Testis (tissue), 3 donors: ENCODE data around the gene TNFRSF14. TPM values are rescaled to one million over a fixed set of nuclear protein-coding genes. Genes with fewer than 3 reads are reported as not detected.

ENCODE experiments used
- DNase-seq: peaks from one replicate; pipeline ENCODE4 v3.0.0-alpha.2; 2019
- H3K27ac ChIP-seq, 2 donors: fragments of 200-600 bp; sonication (generic); one replicate each; pipeline ENCODE4 v1.5.1; 2019
- H3K27me3 ChIP-seq: fragments of 200-600 bp; sonication (generic); one replicate; pipeline ENCODE4 v1.5.1; 2019
- H3K36me3 ChIP-seq: fragments of 200-600 bp; sonication (generic); one replicate; pipeline ENCODE4 v1.5.1; 2017; ENCODE audit warnings: low read depth; ENCODE audit errors: missing control alignments
- H3K4me1 ChIP-seq: fragments of 200-600 bp; sonication (generic); one replicate; pipeline ENCODE4 v1.5.1; 2019
- H3K4me3 ChIP-seq, 2 donors: fragments of 200-600 bp; sonication (generic); one replicate each; pipeline ENCODE4 v1.5.1; 2017 to 2019
- H3K9me3 ChIP-seq: fragments of 200-600 bp; sonication (generic); one replicate; pipeline ENCODE4 v1.5.1; 2017
- POLR2A ChIP-seq: fragments of 450-650 bp; IDR thresholded peaks from one replicate; pipeline ENCODE4 v1.6.1; 2017; ENCODE audit warnings: antibody characterized with exemption, mild to moderate bottlenecking, moderate library complexity
- WGBS, 2 donors: methylation state at CpG; one replicate each; pipeline ENCODE4 v1.1.5; 2018; 5-methylcytosine and 5-hydroxymethylcytosine counted together
- intact Hi-C: fragments of 100-400 bp; cut with DNase I; formaldehyde crosslinking; loops from one replicate; pipeline ENCODE4 v1.15.1; 2023; ENCODE audit warnings: low total_unique reads
- polyA plus RNA-seq: library from polyadenylated mRNA; stranded (reverse); fragments of 350-450 nt; fragmentation: Illumina TruSeq; extraction: RNeasy Lipid Tissue Mini Kit (QIAGEN cat#74804); gene quantifications from one replicate; pipeline ENCODE4 v1.2.3, GENCODE V29; 2014; ENCODE audit warnings: low read depth, low replicate concordance; ENCODE audit not compliant: insufficient read depth
- total RNA-seq, 2 donors: library from RNA; depleted of rRNA; stranded (reverse); fragments of >200 nt; gene quantifications; one replicate each; pipeline ENCODE4 v1.2.3, GENCODE V29; 2016
- TF ChIP-seq, protein P1 (sequence below), 3 experiments: fragments of 450-650 bp in 2 of 3; fragments of 200-600 bp in 1 of 3; sonication (generic) in 1 of 3; IDR thresholded peaks; one replicate each; pipeline ENCODE4 v1.5.1; 2016 to 2019; ENCODE audit warnings: antibody characterized with exemption in 3 of 3, mild to moderate bottlenecking in 2 of 3, moderate library complexity in 1 of 3

Gene TNFRSF14
- total and polyA plus RNA-seq, 3 donors from 2014 or later: 26.0 to 45.1 (median 39.0) TPM

DNA sequence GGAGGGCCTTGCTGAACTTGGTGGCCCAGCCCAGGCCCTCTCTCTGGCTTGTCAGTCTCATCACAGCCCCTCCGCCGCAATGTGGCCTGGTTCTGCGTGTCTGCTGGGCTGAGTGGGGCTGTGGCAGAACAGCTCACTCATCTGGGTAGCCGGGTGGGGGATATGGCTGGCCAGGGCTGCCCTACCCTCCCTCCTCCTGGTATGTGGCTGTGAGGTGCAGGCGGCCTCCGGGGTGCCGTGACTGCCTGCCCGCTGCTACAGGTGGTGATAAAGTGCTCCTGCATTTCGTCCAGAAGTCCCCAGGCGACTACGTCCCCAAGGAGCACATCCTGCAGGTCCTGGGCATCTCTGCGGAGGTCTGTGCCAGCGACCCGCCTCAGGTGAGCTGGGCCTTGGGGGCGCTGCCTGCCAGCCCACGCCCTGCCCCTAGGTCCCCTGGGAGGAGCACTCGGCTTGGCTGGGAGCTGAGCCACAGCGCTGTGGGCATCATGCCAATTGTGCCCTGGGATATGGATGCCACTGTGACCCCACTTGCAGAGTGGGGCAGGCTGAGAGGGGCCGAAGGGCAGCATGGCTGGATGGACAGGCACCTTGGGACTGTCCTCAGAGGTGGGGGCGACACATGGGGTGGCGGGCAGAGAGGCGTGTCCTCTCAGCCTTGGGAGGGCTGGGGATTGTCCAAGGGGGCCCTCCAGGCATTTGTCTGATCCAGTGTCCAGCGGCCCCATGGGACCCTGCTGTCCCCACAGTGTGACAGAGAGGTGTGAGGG, 32.7 kb downstream of the TNFRSF14 start:
- Histone ChIP-seq H3K9me3 (no peaks in the 10 kb centered on the region), H3K27me3 (no peaks in the 10 kb centered on the region), H3K36me3 (no peaks in the 10 kb centered on the region), H3K27ac (no peak overlapping the region), H3K4me3 (no peak overlapping the region), H3K4me1 (peaks cover 21% of the 10 kb centered on the region)
- WGBS, 2 donors: 93 to 100% methylated on average over 3 to 22 of the region's 23 CpGs
- TF ChIP-seq, protein P1, sequence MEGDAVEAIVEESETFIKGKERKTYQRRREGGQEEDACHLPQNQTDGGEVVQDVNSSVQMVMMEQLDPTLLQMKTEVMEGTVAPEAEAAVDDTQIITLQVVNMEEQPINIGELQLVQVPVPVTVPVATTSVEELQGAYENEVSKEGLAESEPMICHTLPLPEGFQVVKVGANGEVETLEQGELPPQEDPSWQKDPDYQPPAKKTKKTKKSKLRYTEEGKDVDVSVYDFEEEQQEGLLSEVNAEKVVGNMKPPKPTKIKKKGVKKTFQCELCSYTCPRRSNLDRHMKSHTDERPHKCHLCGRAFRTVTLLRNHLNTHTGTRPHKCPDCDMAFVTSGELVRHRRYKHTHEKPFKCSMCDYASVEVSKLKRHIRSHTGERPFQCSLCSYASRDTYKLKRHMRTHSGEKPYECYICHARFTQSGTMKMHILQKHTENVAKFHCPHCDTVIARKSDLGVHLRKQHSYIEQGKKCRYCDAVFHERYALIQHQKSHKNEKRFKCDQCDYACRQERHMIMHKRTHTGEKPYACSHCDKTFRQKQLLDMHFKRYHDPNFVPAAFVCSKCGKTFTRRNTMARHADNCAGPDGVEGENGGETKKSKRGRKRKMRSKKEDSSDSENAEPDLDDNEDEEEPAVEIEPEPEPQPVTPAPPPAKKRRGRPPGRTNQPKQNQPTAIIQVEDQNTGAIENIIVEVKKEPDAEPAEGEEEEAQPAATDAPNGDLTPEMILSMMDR (IDR thresholded peaks at IDR 0.05): no peak
- no peak for TF ChIP-seq POLR2A
- intact Hi-C loops: no loop called here
- no peak for DNase-seq

DNA sequence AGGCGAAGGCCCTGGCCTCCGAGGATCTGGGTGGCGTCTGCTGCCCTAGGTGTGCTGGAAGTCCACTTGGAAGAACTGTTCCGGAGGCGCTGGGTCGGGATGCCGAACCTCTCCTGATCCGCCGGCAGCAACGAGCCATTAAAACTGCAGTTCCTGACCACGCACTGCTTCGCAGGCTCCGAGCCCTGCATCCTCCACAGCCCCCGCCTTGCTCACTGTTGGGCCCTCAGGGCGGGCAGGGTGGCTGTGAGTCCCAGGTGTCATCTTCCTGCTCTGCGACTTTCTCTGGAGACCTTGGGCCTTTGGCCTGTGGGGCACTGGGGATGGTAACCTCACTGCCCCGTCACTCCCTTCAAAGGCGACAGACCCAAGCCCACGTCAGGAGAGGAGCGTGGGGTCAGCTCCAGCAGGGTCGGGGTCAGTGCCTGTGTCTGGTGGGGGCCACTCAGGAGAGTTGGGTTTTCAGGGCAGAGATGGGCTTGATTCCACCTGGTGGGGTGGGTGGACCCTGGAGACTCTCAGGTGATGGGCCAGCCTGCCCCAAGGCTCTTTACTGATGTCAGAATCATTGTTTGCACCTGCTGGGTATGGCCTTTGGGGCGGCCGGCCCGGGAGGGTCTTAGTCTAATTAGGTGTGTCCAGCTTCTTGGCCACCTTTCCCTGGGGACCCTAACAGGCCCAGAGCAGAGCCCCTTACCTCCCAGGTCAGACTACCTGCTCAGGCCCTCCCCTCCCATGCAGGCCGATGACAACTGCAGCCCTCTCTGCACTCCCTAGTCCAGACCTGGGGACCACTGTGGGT, 33.5 kb downstream of the TNFRSF14 start:
- no peaks in the 10 kb centered on the region for H3K9me3 ChIP-seq
- no peak for DNase-seq
- H3K4me1 ChIP-seq: peaks cover 25% of the 10 kb centered on the region
- intact Hi-C loops: no loop called here
- H3K4me3 ChIP-seq: no peak overlapping the region
- no peak for TF ChIP-seq POLR2A
- TF ChIP-seq, protein P1 (IDR thresholded peaks at IDR 0.05): no peak
- 94 to 95% methylated on average over 19 to 25 of the region's 25 CpGs for WGBS, 2 donors
- no peaks in the 10 kb centered on the region for H3K36me3 ChIP-seq
- H3K27me3 ChIP-seq: no peaks in the 10 kb centered on the region
- no peak overlapping the region for H3K27ac ChIP-seq

DNA sequence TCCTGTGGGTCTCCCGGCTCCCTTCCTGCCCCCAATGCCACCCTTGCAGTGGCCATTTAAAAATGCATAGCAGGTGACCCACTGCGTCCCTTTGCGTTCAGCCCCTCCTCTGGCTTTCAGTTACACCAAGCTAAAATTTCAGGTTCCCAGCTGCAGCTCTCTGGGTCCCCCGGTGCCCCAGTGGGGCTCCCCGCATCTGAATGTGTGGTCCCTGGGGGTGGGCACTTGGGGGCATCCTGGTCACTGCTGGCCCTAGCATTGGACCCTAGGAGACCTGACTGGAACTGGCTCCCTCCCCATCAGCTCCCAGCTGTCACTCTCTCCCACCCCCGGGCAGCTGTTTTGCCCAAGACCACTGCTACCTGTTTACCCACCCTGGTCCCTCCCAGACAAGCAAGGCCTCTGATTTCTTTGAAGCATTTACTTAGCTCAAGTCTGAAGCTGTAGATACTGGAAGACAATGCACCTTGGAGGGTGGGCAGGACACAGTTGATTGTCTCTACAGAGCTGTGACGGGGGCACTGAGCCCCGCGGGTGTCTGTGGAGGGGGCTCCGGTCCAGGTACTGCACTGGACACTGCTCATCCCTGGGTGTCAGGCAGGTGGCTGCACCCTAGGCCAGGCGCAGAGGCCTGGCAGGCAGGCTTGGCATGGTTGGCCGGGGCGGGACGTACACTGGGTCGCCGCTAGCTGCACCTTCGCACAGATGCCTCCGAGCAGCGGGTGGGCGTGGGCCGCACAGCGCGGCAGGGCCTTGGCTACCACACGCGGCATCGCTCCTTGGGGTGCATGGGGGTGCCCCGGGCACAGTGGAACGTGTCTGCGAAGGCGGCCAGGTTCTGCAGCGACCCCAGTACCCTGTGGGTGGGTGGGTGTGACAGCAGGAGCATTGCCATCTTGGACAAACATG, 34.3 kb downstream of the TNFRSF14 start:
- WGBS, 2 donors: 91 to 92% methylated on average over 6 to 31 of the region's 31 CpGs
- Histone ChIP-seq H3K4me1 (peaks cover 17% of the 10 kb centered on the region), H3K27me3 (no peaks in the 10 kb centered on the region), H3K9me3 (no peaks in the 10 kb centered on the region), H3K36me3 (no peaks in the 10 kb centered on the region), H3K4me3 (no peak overlapping the region), H3K27ac (no peak overlapping the region)
- no peak for DNase-seq
- intact Hi-C loops: no loop called here
- TF ChIP-seq, protein P1 (IDR thresholded peaks at IDR 0.05): no peak
- TF ChIP-seq POLR2A: no peak

- 90 to 96% methylated on average over 5 of the region's 5 CpGs for WGBS, 2 donors
- no peaks in the 10 kb centered on the region for H3K9me3 ChIP-seq
- TF ChIP-seq, protein P1 (IDR thresholded peaks at IDR 0.05): no peak
- TF ChIP-seq POLR2A: no peak
- no peaks in the 10 kb centered on the region for H3K36me3 ChIP-seq
- H3K27ac ChIP-seq: no peak overlapping the region
- no peak for DNase-seq
- no peak overlapping the region for H3K4me3 ChIP-seq
- peaks cover 17% of the 10 kb centered on the region for H3K4me1 ChIP-seq
- no peaks in the 10 kb centered on the region for H3K27me3 ChIP-seq
- intact Hi-C loops: no loop called here
Observed at GRCh38 chr1:2591233-2591580, 35.0 kb downstream of the TNFRSF14 start.
